K562 (cell line): ENCODE data around the gene IREB2. TPM values are rescaled to one million over a fixed set of nuclear protein-coding genes. Genes with fewer than 3 reads are reported as not detected.

Experiments
- ATAC-seq: fragments of 200-7000 bp; cut with Tn5 transposase; 3 replicates; pipeline ENCODE4 v1.9.1; 2020; ENCODE audit warnings: moderate library complexity
- BruUV-seq: library from RNA; stranded (reverse); fragments of 400-500 nt; replicated peaks from 2 replicates; lab custom pipeline; 2021; lab: Mats Ljungman, UMichigan
- CTCF ChIA-PET: fragments of 300-600 bp; formaldehyde crosslinking; extraction: SDS; loops from one replicate; lab custom pipeline; 2021; ENCODE audit warnings: low intra/inter-chr PET ratio; lab: Yijun Ruan, JAX
- POLR2A ChIA-PET: fragments of 300-600, 350-650 bp; sonication (Branson Sonifier 250); formaldehyde crosslinking; extraction: SDS; loops from one replicate; lab custom pipeline; 2021; ENCODE audit warnings: antibody characterized with exemption, inconsistent platforms; lab: Yijun Ruan, JAX
- DNase-seq, 4 experiments: peaks; one replicate each; pipeline versions ENCODE4 v3.0.0 to v3.0.0-alpha.2; 2011 to 2018; ENCODE audit warnings: low spot score in 3 of 4, mixed read lengths in 3 of 4; ENCODE audit errors: extremely low read depth in 1 of 4
- FAIRE-seq: peaks from 2 replicates; lab custom pipeline; 2011; peaks lifted over from hg19 to GRCh38; lab: Jason Lieb, UNC
- H2AFZ ChIP-seq: 2 replicates; pipeline ENCODE4 v1.6.0; 2011; ENCODE audit warnings: low read depth, low read length, control low read depth, inconsistent platforms
- H3K27ac ChIP-seq: fragments of 200-600 bp; 3 replicates; pipeline ENCODE4 v1.8.0; 2011; ENCODE audit warnings: low read depth, mild to moderate bottlenecking, control low read depth, inconsistent platforms, low read length, moderate library complexity, mixed read lengths; ENCODE audit errors: extremely low read depth
- H3K27me3 ChIP-seq, 2 experiments: fragments of 300-600 bp in 1 of 2; 2 replicates in 1 of 2; 3 replicates in 1 of 2; pipeline versions ENCODE4 v1.6.0 to v1.8.0; 2011; ENCODE audit warnings: inconsistent platforms in 2 of 2, low read length in 2 of 2, mild to moderate bottlenecking in 1 of 2, mixed read lengths in 1 of 2, moderate library complexity in 1 of 2; ENCODE audit not compliant: control insufficient read depth in 2 of 2, insufficient read depth in 2 of 2
- H3K36me3 ChIP-seq: fragments of 300-600 bp; 3 replicates; pipeline ENCODE4 v1.8.0; 2011; ENCODE audit warnings: mild to moderate bottlenecking, low read length, inconsistent platforms; ENCODE audit not compliant: control insufficient read depth, insufficient read depth
- H3K4me1 ChIP-seq, 2 experiments: fragments of 200-600 bp in 1 of 2; replicated peaks in 1 of 2; 2 replicates in 1 of 2; 3 replicates in 1 of 2; pipeline versions ENCODE4 v1.5.1 to v1.8.0; 2011; ENCODE audit warnings: inconsistent platforms in 2 of 2, low read length in 2 of 2, mild to moderate bottlenecking in 1 of 2, mixed read lengths in 1 of 2, moderate library complexity in 1 of 2; ENCODE audit not compliant: control insufficient read depth in 2 of 2, insufficient read depth in 2 of 2
- H3K4me2 ChIP-seq: 2 replicates; pipeline ENCODE4 v1.6.1; 2011; ENCODE audit warnings: low read length, control low read depth, inconsistent platforms, mixed read lengths; ENCODE audit not compliant: insufficient read depth
- H3K4me3 ChIP-seq: fragments of 200-600 bp; sonication (generic), shearing (Covaris generic); 2 replicates; pipeline ENCODE4 v1.5.1; 2016; ENCODE audit warnings: control low read depth, inconsistent platforms
- H3K79me2 ChIP-seq: fragments of 200-600 bp; 3 replicates; pipeline ENCODE4 v1.8.0; 2011; ENCODE audit warnings: low read length, inconsistent platforms; ENCODE audit not compliant: control insufficient read depth, insufficient read depth
- H3K9ac ChIP-seq, 2 experiments: 2 replicates each; pipeline versions ENCODE4 v1.6.0 to v1.6.1; 2011; ENCODE audit warnings: low read depth in 2 of 2, low read length in 2 of 2, control low read depth in 1 of 2, inconsistent platforms in 1 of 2, mild to moderate bottlenecking in 1 of 2, mixed read lengths in 1 of 2; ENCODE audit not compliant: insufficient read depth in 1 of 2
- H3K9me1 ChIP-seq: one replicate; pipeline ENCODE4 v1.6.0; 2011; ENCODE audit warnings: inconsistent platforms, mild to moderate bottlenecking, low read length, moderate library complexity; ENCODE audit not compliant: control insufficient read depth, insufficient read depth
- H3K9me3 ChIP-seq: replicated peaks from 2 replicates; pipeline ENCODE4 v1.5.1; 2011; ENCODE audit warnings: low read depth, low read length, inconsistent platforms; ENCODE audit not compliant: control insufficient read depth, insufficient read depth
- H4K20me1 ChIP-seq: replicated peaks from 2 replicates; pipeline ENCODE4 v1.6.1; 2011; ENCODE audit warnings: low read length, inconsistent platforms, mixed read lengths; ENCODE audit not compliant: control insufficient read depth, insufficient read depth
- PHF8 ChIP-seq: fragments of 200-600 bp; sonication (generic); IDR thresholded peaks from 2 replicates; pipeline ENCODE4 v1.6.1; 2012; ENCODE audit warnings: mixed run types, mild to moderate bottlenecking, inconsistent platforms, low read length, moderate library complexity, borderline replicate concordance
- TRIM28 ChIP-seq: fragments of 450-650 bp; IDR thresholded peaks from 2 replicates; pipeline ENCODE4 v1.6.1; 2017
- ZNF318 ChIP-seq, 2 experiments: fragments of 450-650 bp; IDR thresholded peaks; 2 replicates each; pipeline ENCODE4 v1.6.1; 2016; ENCODE audit warnings: mild to moderate bottlenecking in 2 of 2, borderline replicate concordance in 1 of 2, low read depth in 1 of 2, moderate library complexity in 1 of 2
- ZNF586 ChIP-seq: fragments of 450-650 bp; formaldehyde crosslinking; conservative IDR thresholded peaks from 2 replicates; pipeline ENCODE4 v1.4.0; 2020; ENCODE audit warnings: mild to moderate bottlenecking, moderate library complexity
- ZNF764 ChIP-seq: fragments of 250-450 bp; sonication (Bioruptor Pico); IDR thresholded peaks from 2 replicates; pipeline ENCODE4 v1.4.0; 2020; ENCODE audit warnings: low read depth, mild to moderate bottlenecking, moderate library complexity
- ZNF830 ChIP-seq: fragments of 250-450 bp; sonication (Bioruptor Pico); IDR thresholded peaks from 2 replicates; pipeline ENCODE4 v1.5.0; 2021; ENCODE audit warnings: mild to moderate bottlenecking
- WGBS: fragments of 100-300 bp; shearing (Covaris generic); methylation state at CpG from one replicate; pipeline ENCODE4 v1.1.6; 2016; ENCODE audit warnings: low coverage, mixed read lengths; ENCODE audit not compliant: insufficient coverage; ENCODE audit errors: missing lambda C conversion rate; 5-methylcytosine and 5-hydroxymethylcytosine counted together
- in situ Hi-C: fragments of 300-500 bp; cut with MboI; formaldehyde crosslinking; loops from 4 replicates; pipeline ENCODE4 v1.15.0; 2018; ENCODE audit warnings: inconsistent platforms, mixed read lengths
- intact Hi-C: fragments of 100-400 bp; cut with micrococcal nuclease; formaldehyde crosslinking; loops from 2 replicates; pipeline ENCODE4 v1.14.2; 2022
- polyA plus RNA-seq, 8 experiments: library from polyadenylated mRNA; depleted of rRNA in 4 of 8; stranded (reverse) in 5 of 8; unstranded in 3 of 8; fragments of >200 nt; fragmentation: Nextera tagmentation in 2 of 8; fragmentation: Illumina TruSeq in 1 of 8; extraction: Ambion mirVana in 2 of 8; extraction: Trizol in 1 of 8; gene quantifications; 2 replicates each; pipeline versions ENCODE4 v1.2.1 to v1.2.3, GENCODE V29; 2011 to 2014; ENCODE audit warnings: inconsistent platforms in 1 of 8, missing spikeins in 1 of 8
- total RNA-seq, 7 experiments: library from RNA; depleted of rRNA in 6 of 7; stranded (reverse); fragments of >200 nt in 6 of 7; fragmentation: Illumina TruSeq in 2 of 7; extraction: Trizol in 2 of 7; gene quantifications; 2 replicates each; pipeline versions ENCODE4 v1.2.1 to v1.2.3, GENCODE V29; 2011 to 2021; ENCODE audit warnings: low replicate concordance in 1 of 7

Gene IREB2
- total and polyA plus RNA-seq, 9 of the 15 experiments (the other 6 are each of a cell fraction or from before 2014, with no cell fraction given) = 16.8 to 61.7 (median 34.0) TPM

- ChIA-PET CTCF (no interaction called here), POLR2A (no interaction called here)
- H2AFZ ChIP-seq = no peak overlapping the region
- TF ChIP-seq ZNF830 (CRISPR knock-in tag) = no peak
- TF ChIP-seq ZNF586 = no peak
- no peak for TF ChIP-seq TRIM28
- TF ChIP-seq ZNF318 (IDR thresholded peaks at IDR 0.05; ENCODE audit: borderline replicate concordance in 1 of 2, low read depth in 1 of 2) = no peak
- no peak for TF ChIP-seq PHF8
- TF ChIP-seq ZNF764 (CRISPR knock-in tag) = no peak
- no peak overlapping the region for H3K4me3 ChIP-seq
- no peak overlapping the region for H3K9ac ChIP-seq
- FAIRE-seq (no peak), DNase-seq (no peak), ATAC-seq (no peak)
- intact Hi-C loops (no loop called here), in situ Hi-C loops (loop anchor here (10.0 kb wide), 1 partner anchor 165 kb away; no protein-coding TSS in a partner anchor)
- H3K79me2 ChIP-seq = no peaks in the 10 kb centered on the region
- peaks cover 78% of the 10 kb centered on the region for H3K36me3 ChIP-seq
- no peaks in the 10 kb centered on the region for H3K27me3 ChIP-seq
- H3K27ac ChIP-seq = no peak overlapping the region
- no peak overlapping the region for H3K4me2 ChIP-seq
- H3K4me1 ChIP-seq = no peaks in the 10 kb centered on the region
- BruUV-seq = no TSS peak
- H4K20me1 ChIP-seq = no peaks in the 10 kb centered on the region
- no peaks in the 10 kb centered on the region for H3K9me3 ChIP-seq
- WGBS = 95% methylated on average over 3 of the region's 3 CpGs
- no peaks in the 10 kb centered on the region for H3K9me1 ChIP-seq
Measured at GRCh38 chr15:78479650-78480049, 41.6 kb downstream of the IREB2 start.
